Mesendoderm (in vitro differentiated cells): ENCODE data around the gene PI4KB.

Experiments
- DNase-seq: peaks from one replicate; pipeline ENCODE4 v3.0.0; 2013
- H2AK5ac ChIP-seq: 2 replicates; pipeline ENCODE4 v1.6.1; 2013; ENCODE audit warnings: low read length, inconsistent platforms
- H2BK120ac ChIP-seq: 2 replicates; pipeline ENCODE4 v1.6.1; 2013; ENCODE audit warnings: low read depth, mild to moderate bottlenecking, low read length, moderate library complexity, mixed read lengths
- H2BK15ac ChIP-seq: replicated peaks from 2 replicates; pipeline ENCODE4 v1.6.1; 2013; ENCODE audit warnings: low read depth, mild to moderate bottlenecking, moderate library complexity
- H2BK5ac ChIP-seq: 2 replicates; pipeline ENCODE4 v1.6.1; 2013; ENCODE audit warnings: low read length, inconsistent platforms
- H3K18ac ChIP-seq: 2 replicates; pipeline ENCODE4 v1.6.1; 2013; ENCODE audit warnings: mild to moderate bottlenecking, low read length, mixed read lengths
- H3K23ac ChIP-seq: one replicate; pipeline ENCODE4 v1.6.1; 2013; ENCODE audit warnings: low read length
- H3K27ac ChIP-seq: 2 replicates; pipeline ENCODE4 v1.5.1; 2013; ENCODE audit warnings: low read depth, mild to moderate bottlenecking, inconsistent platforms, low read length, moderate library complexity
- H3K27me3 ChIP-seq: 2 replicates; pipeline ENCODE4 v1.6.1; 2013; ENCODE audit warnings: low read length, control low read depth, mild to moderate bottlenecking, inconsistent platforms; ENCODE audit not compliant: insufficient read depth, poor library complexity
- H3K36me3 ChIP-seq: 2 replicates; pipeline ENCODE4 v1.6.1; 2013; ENCODE audit warnings: low read length, inconsistent platforms; ENCODE audit not compliant: control insufficient read depth, insufficient read depth
- H3K4ac ChIP-seq: one replicate; pipeline ENCODE4 v1.6.1; 2013; ENCODE audit warnings: low read depth, mild to moderate bottlenecking, low read length, moderate library complexity
- H3K4me1 ChIP-seq: 2 replicates; pipeline ENCODE4 v1.6.1; 2013; ENCODE audit warnings: low read depth, low read length, inconsistent platforms; ENCODE audit not compliant: control insufficient read depth
- H3K4me2 ChIP-seq: 2 replicates; pipeline ENCODE4 v1.6.1; 2013; ENCODE audit warnings: low read length
- H3K4me3 ChIP-seq: 2 replicates; pipeline ENCODE4 v1.5.1; 2013; ENCODE audit warnings: mild to moderate bottlenecking, low read length
- H3K56ac ChIP-seq: one replicate; pipeline ENCODE4 v1.6.1; 2013; ENCODE audit warnings: low read length
- H3K79me1 ChIP-seq: 2 replicates; pipeline ENCODE4 v1.6.1; 2013; ENCODE audit warnings: low read length, inconsistent platforms
- H3K79me2 ChIP-seq: 2 replicates; pipeline ENCODE4 v1.6.1; 2013; ENCODE audit warnings: mild to moderate bottlenecking, low read length; ENCODE audit not compliant: control insufficient read depth, insufficient read depth
- H3K9ac ChIP-seq: 2 replicates; pipeline ENCODE4 v1.6.1; 2013; ENCODE audit warnings: low read length, inconsistent platforms
- H4K5ac ChIP-seq: one replicate; pipeline ENCODE4 v1.6.1; 2013; ENCODE audit warnings: low read length
- H4K8ac ChIP-seq: one replicate; pipeline ENCODE4 v1.6.1; 2013; ENCODE audit warnings: low read depth, mild to moderate bottlenecking, control low read depth, low read length, moderate library complexity
- WGBS: extraction: QIAGEN DNeasy Blood & Tissue Kit; methylation state at CpG from one replicate; pipeline ENCODE4 v1.1.7; 2013; ENCODE audit warnings: low lambda C conversion rate, missing lambda C conversion rate; ENCODE audit not compliant: insufficient coverage; ENCODE audit errors: extremely low coverage; 5-methylcytosine and 5-hydroxymethylcytosine counted together

Gene PI4KB

DNA sequence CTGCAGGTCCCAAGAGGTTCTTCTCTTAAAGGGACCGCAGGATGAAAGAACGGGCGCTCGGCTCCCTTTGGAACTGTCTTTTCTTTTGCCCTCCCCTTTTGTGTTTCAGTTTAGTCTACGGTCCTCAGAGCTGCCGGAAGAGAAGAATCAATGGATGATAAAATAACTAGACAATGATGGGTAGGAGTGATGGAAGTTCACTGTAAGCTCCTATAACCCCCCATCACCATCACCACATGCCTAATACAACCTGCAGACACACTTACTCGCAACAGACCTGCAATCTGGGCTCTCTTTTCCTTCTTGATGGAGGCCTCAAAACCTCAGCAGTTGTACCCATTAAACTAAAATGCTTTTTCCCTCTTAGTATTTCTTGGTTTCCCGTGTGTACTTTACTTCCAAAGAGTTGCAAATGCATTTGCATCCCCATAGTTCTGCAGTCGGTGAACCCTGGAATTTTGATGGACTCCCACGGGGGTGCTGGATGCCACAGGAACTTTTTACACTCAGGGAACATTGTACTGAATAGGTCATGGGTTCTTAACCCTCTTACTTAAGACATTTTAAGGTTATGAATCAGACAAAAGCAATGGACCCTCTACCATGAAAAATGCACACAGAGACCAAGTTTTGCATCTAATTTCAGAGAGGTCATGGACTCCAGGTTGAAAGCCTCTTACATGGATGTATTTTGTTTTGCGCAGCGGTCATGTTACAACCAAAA lies 20.5 kb upstream of the PI4KB start:
- Histone ChIP-seq H3K4me3 (no peak overlapping the region), H3K27ac (peak overlapping the region; percentile 16)

GRCh38 chr1:151346769-151347522 lies 19.7 kb upstream of the PI4KB start, which contains the start of gene RFX5:
TSS of gene RFX5 (minus strand) at chr1:151347252. CDS start at chr1:151346320, 932 bp downstream.
- Histone ChIP-seq H2BK5ac (peak within 1 kb of the TSS; percentile 81), H3K36me3 (peaks cover 4% of the 10 kb centered on the region), H3K79me2 (peaks cover 6% of the 10 kb centered on the region), H3K27ac (peak within 1 kb of the TSS; percentile 95), H3K9ac (peak within 1 kb of the TSS; percentile 91), H3K23ac (no peak within 1 kb of the TSS), H3K56ac (peak within 1 kb of the TSS; percentile 97), H2BK15ac (peak within 1 kb of the TSS; percentile 37), H4K5ac (peak within 1 kb of the TSS; percentile 97), H4K8ac (no peak within 1 kb of the TSS), H3K27me3 (no peaks in the 10 kb centered on the region), H3K79me1 (peaks cover 8% of the 10 kb centered on the region), H3K4ac (peak within 1 kb of the TSS; percentile 41), H2AK5ac (no peak within 1 kb of the TSS), H3K4me2 (peak within 1 kb of the TSS; percentile 99), H3K4me3 (peak within 1 kb of the TSS; percentile 86), H2BK120ac (no peak within 1 kb of the TSS), H3K18ac (peak within 1 kb of the TSS; percentile 83), H3K4me1 (peaks cover 9% of the 10 kb centered on the region)
- DNase-seq: peak; percentile 100
- no CpG with 5 or more reads among the region's 38 CpGs for WGBS

More for the DNA sequence above, 20.5 kb upstream of the PI4KB start:
- H3K79me1 ChIP-seq: peaks cover 8% of the 10 kb centered on the region
- H4K5ac ChIP-seq: no peak overlapping the region
- peaks cover 4% of the 10 kb centered on the region for H3K36me3 ChIP-seq
- peaks cover 6% of the 10 kb centered on the region for H3K79me2 ChIP-seq
- H3K4me1 ChIP-seq: peaks cover 9% of the 10 kb centered on the region
- no peak overlapping the region for H2BK120ac ChIP-seq
- WGBS: no CpG with 5 or more reads among the region's 12 CpGs
- H3K23ac ChIP-seq: no peak overlapping the region
- no peak overlapping the region for H2BK5ac ChIP-seq
- peak overlapping the region; percentile 71 for H3K56ac ChIP-seq
- H3K4me2 ChIP-seq: peak overlapping the region; percentile 52
- no peak overlapping the region for H3K4ac ChIP-seq
- no peak overlapping the region for H3K18ac ChIP-seq
- peak overlapping the region; percentile 37 for H2BK15ac ChIP-seq
- H3K27me3 ChIP-seq: no peaks in the 10 kb centered on the region
- no peak overlapping the region for H2AK5ac ChIP-seq
- no peak for DNase-seq
- no peak overlapping the region for H4K8ac ChIP-seq
- H3K9ac ChIP-seq: peak overlapping the region; percentile 57

- DNase-seq: peak; percentile 16
Observed at GRCh38 chr1:151346082-151346768, 19.0 kb upstream of the PI4KB start.

GRCh38 chr1:151344291-151344690 lies 17.1 kb upstream of the PI4KB start:
- DNase-seq: no peak
- Histone ChIP-seq H3K18ac (no peak overlapping the region), H2AK5ac (no peak overlapping the region), H3K4me1 (peaks cover 9% of the 10 kb centered on the region), H2BK5ac (no peak overlapping the region), H3K79me1 (peaks cover 8% of the 10 kb centered on the region), H3K4me2 (no peak overlapping the region), H2BK120ac (no peak overlapping the region), H3K36me3 (peaks cover 4% of the 10 kb centered on the region), H2BK15ac (no peak overlapping the region), H3K27me3 (no peaks in the 10 kb centered on the region), H3K9ac (no peak overlapping the region), H4K8ac (no peak overlapping the region), H3K27ac (no peak overlapping the region), H3K56ac (no peak overlapping the region), H3K4me3 (no peak overlapping the region), H3K79me2 (peaks cover 6% of the 10 kb centered on the region), H3K23ac (no peak overlapping the region), H3K4ac (no peak overlapping the region), H4K5ac (no peak overlapping the region)
- WGBS: no CpG with 5 or more reads among the region's 6 CpGs

More at GRCh38 chr1:151346082-151346768, 19.0 kb upstream of the PI4KB start:
- H3K56ac ChIP-seq: peak overlapping the region; percentile 97
- no peak overlapping the region for H2BK15ac ChIP-seq
- peak overlapping the region; percentile 86 for H3K4me3 ChIP-seq
- WGBS: no CpG with 5 or more reads among the region's 7 CpGs
- peak overlapping the region; percentile 83 for H3K18ac ChIP-seq
- peak overlapping the region; percentile 70 for H2BK5ac ChIP-seq
- peaks cover 4% of the 10 kb centered on the region for H3K36me3 ChIP-seq
- H3K23ac ChIP-seq: no peak overlapping the region
- peaks cover 8% of the 10 kb centered on the region for H3K79me1 ChIP-seq
- peaks cover 9% of the 10 kb centered on the region for H3K4me1 ChIP-seq
- H3K4ac ChIP-seq: peak overlapping the region; percentile 41
- no peak overlapping the region for H2AK5ac ChIP-seq
- H3K27me3 ChIP-seq: no peaks in the 10 kb centered on the region
- H3K27ac ChIP-seq: peak overlapping the region; percentile 95
- H3K4me2 ChIP-seq: peak overlapping the region; percentile 87
- H3K9ac ChIP-seq: peak overlapping the region; percentile 91
- H3K79me2 ChIP-seq: peaks cover 6% of the 10 kb centered on the region
- no peak overlapping the region for H4K5ac ChIP-seq
- H4K8ac ChIP-seq: no peak overlapping the region
- H2BK120ac ChIP-seq: no peak overlapping the region

DNA sequence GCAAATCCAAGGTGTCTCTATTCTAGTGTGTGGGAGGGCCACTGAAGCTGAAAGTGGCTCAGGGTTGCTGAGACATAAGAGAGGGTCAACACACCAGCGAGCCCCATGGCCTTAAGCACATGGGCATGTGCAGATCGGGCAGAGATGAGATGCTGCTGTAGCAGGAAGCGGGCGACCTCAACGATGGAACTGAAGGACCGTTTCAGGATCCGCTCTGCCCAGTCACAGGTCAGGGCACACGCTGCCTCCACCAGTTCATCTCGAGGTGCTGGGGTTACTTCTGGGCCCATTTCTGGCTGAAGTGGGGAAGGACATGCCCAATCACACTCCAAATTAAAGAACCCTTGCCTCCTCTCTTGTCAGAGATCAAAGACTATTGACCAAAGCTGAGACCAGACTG lies 16.4 kb upstream of the PI4KB start:
- Histone ChIP-seq H3K36me3 (peaks cover 4% of the 10 kb centered on the region), H3K9ac (no peak overlapping the region), H3K79me1 (peaks cover 8% of the 10 kb centered on the region), H3K79me2 (peaks cover 6% of the 10 kb centered on the region), H3K4me2 (no peak overlapping the region), H3K23ac (no peak overlapping the region), H3K27me3 (no peaks in the 10 kb centered on the region), H3K27ac (no peak overlapping the region), H3K56ac (no peak overlapping the region), H3K18ac (no peak overlapping the region), H4K8ac (no peak overlapping the region), H3K4me1 (peaks cover 9% of the 10 kb centered on the region), H3K4me3 (no peak overlapping the region), H2BK120ac (no peak overlapping the region), H4K5ac (no peak overlapping the region), H2BK5ac (no peak overlapping the region), H3K4ac (no peak overlapping the region), H2AK5ac (no peak overlapping the region), H2BK15ac (no peak overlapping the region)
- DNase-seq: no peak
- WGBS: no CpG with 5 or more reads among the region's 9 CpGs
